ENCODE measurements around the gene PLCB2.

Gene PLCB2

DNA sequence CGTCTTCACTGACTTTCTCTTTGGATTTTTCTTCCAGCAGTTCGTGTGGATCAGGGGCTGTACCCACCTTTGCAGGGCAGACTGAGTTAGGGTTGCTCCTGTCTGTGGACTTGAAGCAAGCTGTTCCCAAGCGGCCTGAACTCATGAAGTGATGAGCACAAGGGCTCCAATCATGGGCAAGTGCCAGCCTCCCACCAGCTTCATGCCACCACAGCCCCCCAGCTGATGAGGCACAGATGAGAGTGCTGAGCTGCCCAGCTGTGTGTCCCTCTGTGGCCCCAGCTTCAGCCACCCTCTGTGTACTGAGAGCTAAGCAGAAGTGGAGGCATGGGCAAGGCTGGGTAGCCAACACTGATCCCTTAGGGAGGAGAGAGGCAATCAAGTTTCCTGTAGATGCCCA is 3.3 kb upstream of the PLCB2 start:
- peaks cover 20% of the 10 kb centered on the region for H3K36me3 Mint-ChIP-seq (ENCODE audit: low read depth)
- peaks cover 63% of the 10 kb centered on the region for H3K4me1 Mint-ChIP-seq (ENCODE audit: low read depth)
- no peak overlapping the region for H3K27ac Mint-ChIP-seq
- intact Hi-C loops (cut with micrococcal nuclease) = loop anchor here (1.0 kb wide), 1 partner anchor 32 kb away; no protein-coding TSS in a partner anchor
- peaks cover 21% of the 10 kb centered on the region for H3K27me3 Mint-ChIP-seq
- H3K9me3 Mint-ChIP-seq = no peaks in the 10 kb centered on the region
- H3K4me3 Mint-ChIP-seq = no peak overlapping the region

DNA sequence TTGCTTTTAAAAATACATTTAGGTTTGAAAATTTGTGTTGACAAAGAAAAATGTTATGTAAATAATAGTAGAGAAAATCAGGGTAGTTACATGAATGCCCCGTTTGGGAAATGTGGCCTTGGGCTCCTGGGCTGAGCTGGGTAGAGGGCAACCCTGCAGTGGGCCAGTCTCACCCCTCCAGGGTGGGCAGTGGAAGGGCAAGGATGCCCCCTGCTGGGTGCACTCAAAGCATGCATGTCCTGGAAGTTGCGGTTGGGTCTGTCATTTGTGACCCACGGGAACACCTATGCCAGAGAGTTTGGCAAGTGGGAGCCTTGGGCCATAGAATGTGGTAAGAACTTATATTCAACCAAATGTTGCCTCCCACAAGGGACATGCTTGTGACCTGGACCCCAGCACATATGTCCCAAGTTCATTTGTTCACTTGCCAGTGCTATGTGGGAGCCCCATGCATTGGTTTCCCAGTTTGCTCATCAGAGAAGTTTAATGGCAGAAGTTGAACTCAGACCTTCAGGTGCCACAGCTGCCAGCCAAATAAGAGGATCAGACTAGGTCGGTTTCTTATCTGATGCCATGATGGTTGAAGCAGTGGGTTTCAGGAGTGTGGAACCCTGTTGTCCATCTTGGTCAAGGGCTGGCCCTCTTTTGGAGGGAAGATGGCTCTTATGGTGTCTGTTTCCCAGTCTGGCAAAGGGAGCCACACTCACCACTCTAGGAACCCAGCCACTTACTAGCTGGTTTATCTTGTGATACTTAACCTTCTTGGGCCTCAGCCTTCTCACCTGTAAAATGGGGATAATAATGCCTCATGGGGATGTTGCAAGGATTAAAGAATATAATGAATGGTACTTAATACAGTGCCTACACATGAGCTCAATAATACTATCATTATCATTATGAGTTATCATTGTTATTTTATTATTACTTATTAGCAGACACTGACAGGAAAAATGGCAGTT is 2.5 kb upstream of the PLCB2 start:
- Mint-ChIP-seq H3K27ac (peak overlapping the region; percentile 91), H3K36me3 (ENCODE audit: low read depth) (peaks cover 28% of the 10 kb centered on the region), H3K4me1 (ENCODE audit: low read depth) (peaks cover 67% of the 10 kb centered on the region), H3K4me3 (no peak overlapping the region), H3K27me3 (peaks cover 13% of the 10 kb centered on the region), H3K9me3 (no peaks in the 10 kb centered on the region)
- intact Hi-C loops (cut with micrococcal nuclease) = loop anchor here (1.0 kb wide), 1 partner anchor 31 kb away; no protein-coding TSS in a partner anchor

DNA sequence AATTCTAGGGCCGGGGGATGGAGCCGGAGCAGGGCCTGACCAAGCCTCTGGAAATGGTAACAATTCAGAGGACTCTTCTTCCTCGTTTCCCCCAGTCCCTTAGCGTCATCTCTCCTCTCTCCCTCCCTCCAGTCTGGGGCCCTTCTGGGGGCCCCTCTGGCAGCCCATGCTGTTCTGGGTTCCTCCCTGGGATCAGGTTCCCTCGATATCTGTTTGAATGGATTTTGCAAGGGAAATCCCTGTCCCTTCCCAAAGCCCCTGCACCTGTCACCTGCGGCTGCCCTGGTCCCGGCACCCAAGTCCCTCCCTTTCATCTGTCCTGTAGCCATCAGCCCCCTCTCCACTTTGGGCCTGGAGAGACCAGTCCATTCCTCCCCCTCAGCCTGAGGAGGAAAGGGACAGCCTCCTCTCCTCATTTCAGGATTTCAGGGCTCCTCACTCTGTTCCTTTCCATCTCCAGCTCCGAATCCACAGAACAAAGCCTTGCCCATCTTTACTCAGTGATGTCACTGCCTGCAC is 1.7 kb upstream of the PLCB2 start:
- intact Hi-C loops (cut with micrococcal nuclease) = no loop called here
- Mint-ChIP-seq H3K9me3 (no peaks in the 10 kb centered on the region), H3K36me3 (ENCODE audit: low read depth) (peaks cover 36% of the 10 kb centered on the region), H3K4me3 (peak overlapping the region; percentile 99), H3K27ac (peak overlapping the region; percentile 91), H3K27me3 (peaks cover 11% of the 10 kb centered on the region), H3K4me1 (ENCODE audit: low read depth) (peaks cover 67% of the 10 kb centered on the region)

DNA sequence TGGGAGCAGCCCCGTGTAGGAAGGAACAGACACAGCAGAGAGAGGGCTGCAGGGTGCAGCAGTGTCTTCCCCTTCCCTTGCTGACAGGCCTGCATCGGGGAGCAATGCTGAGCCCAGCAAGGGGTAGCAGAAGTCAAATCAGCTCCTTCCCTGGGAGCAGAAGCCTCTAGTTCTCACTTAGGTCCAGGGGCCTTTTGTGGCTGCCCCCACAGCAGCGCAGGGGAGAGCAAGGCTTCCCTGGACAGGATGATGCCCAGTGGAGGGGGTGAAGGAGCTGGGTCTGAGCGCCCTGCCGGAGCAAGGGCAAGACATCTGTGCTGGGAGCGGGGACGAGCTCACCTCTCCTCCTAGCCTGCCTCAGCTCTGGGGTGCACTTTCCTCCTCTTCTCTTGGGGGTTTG is 827 bp downstream of the PLCB2 start:
- Mint-ChIP-seq H3K9me3 (no peaks in the 10 kb centered on the region), H3K4me1 (ENCODE audit: low read depth) (peaks cover 67% of the 10 kb centered on the region), H3K27ac (peak overlapping the region; percentile 91), H3K4me3 (peak overlapping the region; percentile 99), H3K27me3 (peaks cover 2% of the 10 kb centered on the region), H3K36me3 (ENCODE audit: low read depth) (peaks cover 61% of the 10 kb centered on the region)
- intact Hi-C loops (cut with micrococcal nuclease) = loop anchor here (2.0 kb wide), 1 partner anchor 22 kb away; no protein-coding TSS in a partner anchor

DNA sequence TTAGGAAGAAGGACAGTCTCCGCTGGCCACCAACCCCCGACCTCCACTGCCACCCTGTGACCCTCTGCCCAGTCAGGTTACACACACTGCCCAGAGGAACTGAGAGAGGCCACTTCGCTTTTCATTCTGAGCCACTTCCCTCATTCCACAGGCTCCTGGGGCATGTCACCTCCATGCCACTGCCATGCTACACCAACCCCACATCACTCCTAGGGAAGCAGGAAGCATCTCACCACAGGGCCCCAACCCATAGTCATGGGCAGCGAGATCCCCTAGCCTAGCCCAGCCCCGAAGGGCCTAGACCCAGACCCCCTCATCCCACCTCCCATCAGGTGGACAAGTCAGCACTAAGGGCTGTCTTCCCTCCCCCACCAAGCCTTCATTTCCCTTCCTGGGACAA is 1.4 kb downstream of the PLCB2 start:
- H3K9me3 Mint-ChIP-seq = no peaks in the 10 kb centered on the region
- intact Hi-C loops (cut with micrococcal nuclease) = loop anchor here (2.0 kb wide), 1 partner anchor 22 kb away; no protein-coding TSS in a partner anchor
- H3K4me3 Mint-ChIP-seq = peak overlapping the region; percentile 99
- no peaks in the 10 kb centered on the region for H3K27me3 Mint-ChIP-seq
- peak overlapping the region; percentile 91 for H3K27ac Mint-ChIP-seq
- H3K4me1 Mint-ChIP-seq (ENCODE audit: low read depth) = peaks cover 73% of the 10 kb centered on the region
- peaks cover 67% of the 10 kb centered on the region for H3K36me3 Mint-ChIP-seq (ENCODE audit: low read depth)

DNA sequence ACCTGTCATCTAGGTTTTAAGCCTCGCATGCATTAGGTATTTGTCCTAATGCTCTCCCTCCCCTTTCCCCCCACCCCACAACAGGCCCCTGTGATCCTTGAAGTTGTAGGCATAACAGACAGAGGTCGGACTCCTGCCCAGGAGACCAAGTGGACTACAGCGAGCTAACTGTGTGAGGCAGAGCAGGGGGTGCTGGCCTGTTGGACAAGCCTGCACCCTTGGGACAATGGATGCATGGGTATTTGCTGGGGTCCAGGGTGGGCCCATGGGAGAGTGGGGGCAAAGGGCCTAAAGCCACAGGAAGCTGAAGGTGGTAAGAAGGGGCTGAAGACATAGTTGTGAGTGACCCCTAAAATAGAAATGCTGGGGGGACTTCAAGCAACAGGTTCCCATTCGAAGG is 2.5 kb downstream of the PLCB2 start:
- intact Hi-C loops (cut with micrococcal nuclease) = no loop called here
- peaks cover 82% of the 10 kb centered on the region for H3K4me1 Mint-ChIP-seq (ENCODE audit: low read depth)
- peaks cover 78% of the 10 kb centered on the region for H3K36me3 Mint-ChIP-seq (ENCODE audit: low read depth)
- peak overlapping the region; percentile 62 for H3K4me3 Mint-ChIP-seq
- no peaks in the 10 kb centered on the region for H3K27me3 Mint-ChIP-seq
- no peak overlapping the region for H3K27ac Mint-ChIP-seq
- H3K9me3 Mint-ChIP-seq = no peaks in the 10 kb centered on the region

DNA sequence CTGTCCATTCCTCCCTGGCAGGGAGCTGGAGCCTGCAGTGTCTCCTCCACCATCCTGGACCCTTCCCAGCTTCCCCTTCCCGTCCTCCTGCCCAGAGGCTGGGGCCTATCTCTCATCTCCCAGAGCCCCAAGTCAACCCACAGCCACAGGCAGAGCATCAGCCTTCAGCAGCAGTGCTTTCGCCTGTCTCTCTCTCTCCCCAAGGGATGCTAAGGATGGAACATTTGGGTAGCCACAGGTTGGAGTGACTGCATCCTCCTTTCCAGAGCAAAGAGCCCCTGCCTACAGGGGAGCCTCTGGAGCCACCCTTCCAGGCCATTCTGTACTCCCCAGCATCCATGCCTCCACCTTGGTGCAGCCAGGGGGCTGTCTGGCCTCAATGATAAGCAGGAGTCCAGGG is 4.2 kb downstream of the PLCB2 start:
- Mint-ChIP-seq H3K36me3 (ENCODE audit: low read depth) (peaks cover 95% of the 10 kb centered on the region), H3K4me1 (ENCODE audit: low read depth) (peaks cover 76% of the 10 kb centered on the region), H3K27me3 (no peaks in the 10 kb centered on the region), H3K9me3 (no peaks in the 10 kb centered on the region), H3K4me3 (peak overlapping the region; percentile 7), H3K27ac (peak overlapping the region; percentile 60)
- intact Hi-C loops (cut with micrococcal nuclease) = no loop called here

DNA sequence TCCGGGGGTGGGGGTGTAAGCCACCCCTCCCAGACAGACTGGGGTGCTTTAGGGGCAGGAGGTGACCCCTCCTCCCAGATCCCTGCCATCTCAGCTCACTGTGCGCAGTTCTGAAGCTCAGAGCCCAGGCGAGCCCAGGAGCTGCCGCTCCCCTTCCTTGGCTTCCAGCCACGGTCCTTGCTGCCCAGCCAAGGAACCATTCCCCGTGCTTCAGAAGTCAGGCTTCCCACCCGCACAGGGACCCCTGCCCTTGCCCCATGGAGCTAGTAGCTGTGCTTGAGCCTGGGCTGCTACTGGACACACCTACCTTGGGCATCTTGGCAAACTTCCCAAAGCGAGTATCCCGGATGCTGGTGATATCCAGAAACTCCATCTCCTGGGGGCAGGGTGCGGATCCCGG is 4.8 kb downstream of the PLCB2 start:
- no peaks in the 10 kb centered on the region for H3K9me3 Mint-ChIP-seq
- peaks cover 78% of the 10 kb centered on the region for H3K4me1 Mint-ChIP-seq (ENCODE audit: low read depth)
- H3K27me3 Mint-ChIP-seq = no peaks in the 10 kb centered on the region
- H3K27ac Mint-ChIP-seq = peak overlapping the region; percentile 60
- H3K36me3 Mint-ChIP-seq (ENCODE audit: low read depth) = peaks cover 98% of the 10 kb centered on the region
- H3K4me3 Mint-ChIP-seq = no peak overlapping the region
- intact Hi-C loops (cut with micrococcal nuclease) = no loop called here

DNA sequence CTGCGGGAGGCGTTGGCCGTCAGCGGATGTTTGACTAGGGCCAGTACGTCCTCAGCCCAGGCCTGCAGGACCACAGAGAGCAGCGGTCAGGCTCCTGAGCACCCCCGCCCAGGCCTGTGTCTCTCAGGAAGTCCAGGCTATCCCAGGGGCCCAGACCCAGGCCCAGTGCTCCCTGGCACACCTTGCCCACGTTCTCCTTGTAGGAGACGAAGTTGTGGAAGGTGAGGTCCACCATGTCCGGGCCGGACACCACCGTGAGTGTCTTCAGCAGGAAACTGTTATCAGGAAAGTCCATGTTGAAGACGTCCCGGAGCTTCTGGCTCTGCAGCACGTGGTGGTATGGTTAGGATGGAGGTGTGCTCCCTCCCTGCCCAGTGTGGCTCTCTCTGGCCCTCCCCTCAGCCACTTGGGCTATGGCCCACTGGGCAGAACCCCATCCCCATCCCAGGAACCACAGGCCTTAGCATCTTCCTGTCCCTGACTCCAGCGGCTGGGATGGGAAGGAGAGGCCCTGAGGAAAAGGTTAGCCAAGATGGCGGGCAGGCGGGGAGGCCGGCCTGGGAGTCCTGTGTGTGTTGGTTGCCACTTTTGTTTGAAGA is 5.3 kb downstream of the PLCB2 start:
- no peaks in the 10 kb centered on the region for H3K27me3 Mint-ChIP-seq
- peaks cover 84% of the 10 kb centered on the region for H3K4me1 Mint-ChIP-seq (ENCODE audit: low read depth)
- peak overlapping the region; percentile 60 for H3K27ac Mint-ChIP-seq
- no peak overlapping the region for H3K4me3 Mint-ChIP-seq
- peaks cover 100% of the 10 kb centered on the region for H3K36me3 Mint-ChIP-seq (ENCODE audit: low read depth)
- no peaks in the 10 kb centered on the region for H3K9me3 Mint-ChIP-seq
- intact Hi-C loops (cut with micrococcal nuclease) = no loop called here

DNA sequence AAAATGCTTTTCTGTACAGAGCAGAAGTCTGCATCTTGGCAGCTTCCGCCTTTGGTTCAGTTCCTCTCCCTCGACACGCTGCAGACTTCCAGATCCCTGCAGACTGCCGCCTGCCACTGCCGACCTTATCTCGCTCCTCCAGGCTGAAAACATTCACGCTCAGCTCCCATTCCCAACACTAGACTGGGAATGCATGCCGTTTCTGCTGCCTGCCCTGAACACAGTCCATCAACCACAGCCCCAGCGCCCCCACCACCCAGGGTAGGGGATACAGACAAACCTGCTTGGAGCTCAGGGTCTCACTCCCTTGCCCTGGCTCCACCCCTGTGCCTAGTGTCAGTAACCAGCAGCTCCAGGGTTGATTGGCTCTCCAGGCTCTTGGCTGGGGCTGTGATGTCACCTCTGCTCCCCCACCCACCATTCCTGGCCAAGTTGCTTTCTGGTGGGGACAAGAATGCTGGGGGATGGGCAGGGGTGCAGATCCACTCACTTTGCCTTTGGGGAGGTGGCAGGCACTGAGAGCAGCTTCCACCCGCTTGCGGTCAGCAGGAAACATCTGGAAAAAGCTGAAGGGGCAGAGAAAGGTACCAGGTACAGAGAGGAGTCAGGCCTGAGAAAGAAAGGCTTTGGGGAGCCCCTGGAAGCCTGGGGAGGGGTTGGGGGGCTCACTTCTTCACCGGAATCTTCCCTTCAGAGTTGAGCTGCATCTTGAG is 6.1 kb downstream of the PLCB2 start:
- Mint-ChIP-seq H3K4me1 (ENCODE audit: low read depth) (peaks cover 90% of the 10 kb centered on the region), H3K9me3 (no peaks in the 10 kb centered on the region), H3K4me3 (peak overlapping the region; percentile 51), H3K27me3 (no peaks in the 10 kb centered on the region), H3K27ac (peak overlapping the region; percentile 60), H3K36me3 (ENCODE audit: low read depth) (peaks cover 100% of the 10 kb centered on the region)
- intact Hi-C loops (cut with micrococcal nuclease) = no loop called here

DNA sequence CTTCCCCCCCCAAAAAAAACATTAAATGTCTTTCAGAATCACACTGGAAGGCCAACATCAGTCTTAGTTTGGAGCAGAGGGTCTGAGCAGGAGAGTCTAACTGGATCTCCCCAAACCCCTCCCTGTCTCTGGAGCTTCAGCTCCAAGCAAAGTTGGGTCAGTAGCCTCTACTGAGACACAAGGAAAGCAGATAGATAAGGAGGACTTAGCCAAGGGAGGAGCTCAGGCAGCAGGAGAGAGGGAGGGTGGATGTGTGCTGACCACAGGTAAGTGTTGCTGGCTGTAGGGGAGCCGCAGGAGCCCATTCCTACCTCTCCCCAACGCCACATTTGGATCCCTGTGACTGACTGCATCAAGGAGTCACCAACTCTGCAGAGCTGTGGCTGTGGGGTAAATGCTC is 7.0 kb downstream of the PLCB2 start:
- Mint-ChIP-seq H3K4me1 (ENCODE audit: low read depth) (peaks cover 90% of the 10 kb centered on the region), H3K36me3 (ENCODE audit: low read depth) (peaks cover 100% of the 10 kb centered on the region), H3K27ac (no peak overlapping the region), H3K4me3 (no peak overlapping the region), H3K9me3 (no peaks in the 10 kb centered on the region), H3K27me3 (no peaks in the 10 kb centered on the region)
- intact Hi-C loops (cut with micrococcal nuclease) = no loop called here

DNA sequence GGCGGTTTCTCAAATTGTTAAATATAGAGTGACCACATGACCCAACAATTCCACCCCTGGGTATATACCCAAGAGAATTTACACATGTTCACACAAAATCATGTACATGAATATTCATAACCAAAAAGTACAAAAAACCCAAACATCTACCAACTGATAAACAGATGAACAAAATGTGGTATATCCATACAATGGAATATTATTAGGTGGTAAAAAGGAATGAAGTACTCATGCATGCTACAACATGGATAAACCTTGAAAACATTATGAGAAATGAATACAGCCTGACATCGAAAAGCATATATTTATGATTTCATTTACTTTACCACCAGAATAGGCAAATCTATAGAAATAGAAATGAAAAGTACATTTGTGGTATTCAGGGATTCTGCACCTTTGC is 7.4 kb downstream of the PLCB2 start:
- intact Hi-C loops (cut with micrococcal nuclease) = no loop called here
- H3K27ac Mint-ChIP-seq = no peak overlapping the region
- H3K4me3 Mint-ChIP-seq = no peak overlapping the region
- H3K4me1 Mint-ChIP-seq (ENCODE audit: low read depth) = peaks cover 90% of the 10 kb centered on the region
- no peaks in the 10 kb centered on the region for H3K9me3 Mint-ChIP-seq
- H3K27me3 Mint-ChIP-seq = no peaks in the 10 kb centered on the region
- H3K36me3 Mint-ChIP-seq (ENCODE audit: low read depth) = peaks cover 100% of the 10 kb centered on the region

DNA sequence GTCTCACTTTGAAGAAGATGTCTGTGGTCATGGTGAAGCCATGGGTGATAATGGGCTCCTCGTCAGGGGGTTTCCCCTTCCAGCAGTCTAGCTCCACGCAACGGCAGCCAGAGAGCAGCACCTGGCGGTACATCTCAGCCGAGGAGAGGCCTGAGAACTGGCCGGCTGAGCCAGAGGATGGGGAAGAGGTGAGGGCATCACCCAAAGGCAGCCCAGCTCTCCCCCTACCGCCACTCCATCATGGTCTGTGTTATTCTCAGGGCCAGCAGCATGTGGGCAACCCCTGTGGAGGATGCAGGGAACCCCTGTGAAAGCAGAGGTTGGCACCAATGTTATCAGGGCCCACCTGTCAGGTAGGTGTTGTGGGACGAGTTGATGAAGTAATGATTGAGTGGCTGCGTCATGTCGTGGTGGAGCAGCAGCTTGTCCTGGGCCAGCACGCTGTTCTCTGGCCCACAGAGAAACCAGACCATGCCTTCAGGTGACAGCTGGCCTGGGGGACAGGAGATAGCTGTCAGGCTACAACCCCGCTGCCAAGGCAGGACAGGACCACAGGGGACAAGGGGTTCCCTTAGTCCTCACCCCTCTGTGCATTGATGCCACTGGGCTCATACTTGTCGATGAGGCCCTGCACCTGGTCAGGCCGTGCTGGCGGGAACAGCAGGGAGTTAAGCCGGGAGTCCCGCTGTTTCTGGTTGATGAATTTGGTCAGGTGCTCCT is 9.4 kb downstream of the PLCB2 start:
- Mint-ChIP-seq H3K4me1 (ENCODE audit: low read depth) (peaks cover 90% of the 10 kb centered on the region), H3K9me3 (no peaks in the 10 kb centered on the region), H3K4me3 (no peak overlapping the region), H3K27ac (no peak overlapping the region), H3K27me3 (no peaks in the 10 kb centered on the region), H3K36me3 (ENCODE audit: low read depth) (peaks cover 100% of the 10 kb centered on the region)
- intact Hi-C loops (cut with micrococcal nuclease) = no loop called here

All from dendritic cell treated with granulocyte-macrophage colony-stimulating factor and Interleukin-4, amounts not matched to agents 40 ng/mL and 50 ng/mL, for 4 days (primary cell).